ENCODE measurements around the gene MBNL1. TPM values are rescaled to one million over a fixed set of nuclear protein-coding genes. Genes with fewer than 3 reads are reported as not detected.
"Not testable (repeated sequence)": the region's sequence is repeated elsewhere in the genome, so short reads cannot be mapped to it uniquely, and the experiment has no call there.

MBNL1 gene
- total RNA-seq, 5 donors from 2014 or later (not counting 1 experiment from before 2014, with no cell fraction given): 408 to 705 (median 423) TPM

GRCh38 chr3:152396867-152397266, 128.1 kb downstream of the MBNL1 start:
- H3K4me1 ChIP-seq (ENCODE audit: control insufficient read depth in 1 of 2, extremely low read depth in 1 of 2, insufficient read depth in 2 of 2, low read length in 2 of 2): peaks cover 13 to 17% of the 10 kb centered on the region in 2 experiments
- H3K27ac ChIP-seq (ENCODE audit: low read length): no peak overlapping the region
- H3K9me3 ChIP-seq: no peaks in the 10 kb centered on the region
- Mint-ChIP-seq H3K27me3 (no peaks in the 10 kb centered on the region), H3K27ac (peak overlapping the region; percentile 35 to 71), H3K4me1 (peaks cover 57 to 78% (median 78%) of the 10 kb centered on the region in 3 donors), H3K9me3 (no peaks in the 10 kb centered on the region), H3K36me3 (peaks cover 46% of the 10 kb centered on the region), H3K4me3 (no peak overlapping the region)
- CTCF ChIA-PET: interaction anchor here in 1 of 2 donors (0.5 to 0.9 kb wide), 2 partner anchors 47 to 1930 kb away, joined by 3 to 4 read pairs; no protein-coding TSS in a partner anchor
- DNase-seq: no peak
- H3K27me3 ChIP-seq (replicated peaks in 1 of 2; ENCODE audit: control insufficient read depth in 2 of 2, extremely low read depth in 1 of 2, insufficient read depth in 2 of 2, low read length in 1 of 2): no peaks in the 10 kb centered on the region
- H3K4me3 ChIP-seq (ENCODE audit: control insufficient read depth in 1 of 2, extremely low read depth in 1 of 2, low read length in 1 of 2): no peak overlapping the region
- ATAC-seq (replicated peaks in 1 of 4): no peak
- POLR2A ChIA-PET: interaction anchor here in 1 of 2 donors (0.6 kb wide), 1 partner anchor 64 kb away, joined by 4 read pairs; no protein-coding TSS in a partner anchor
- H3K36me3 ChIP-seq (ENCODE audit: control insufficient read depth in 2 of 2, extremely low read depth in 1 of 2, insufficient read depth in 1 of 2, low read length in 1 of 2): peaks cover 0 to 49% of the 10 kb centered on the region in 2 donors

GRCh38 chr3:152397348-152397747, 128.6 kb downstream of the MBNL1 start:
- H3K4me3 ChIP-seq (ENCODE audit: control insufficient read depth in 1 of 2, extremely low read depth in 1 of 2, low read length in 1 of 2); H3K27me3 Mint-ChIP-seq; H3K9me3 ChIP-seq; H3K4me3 Mint-ChIP-seq; DNase-seq; ATAC-seq (replicated peaks in 1 of 4); H3K27me3 ChIP-seq (replicated peaks in 1 of 2; ENCODE audit: control insufficient read depth in 2 of 2, extremely low read depth in 1 of 2, insufficient read depth in 2 of 2, low read length in 1 of 2); H3K9me3 Mint-ChIP-seq: not testable (repeated sequence)
- Mint-ChIP-seq H3K4me1 (peaks cover 58 to 78% (median 78%) of the 10 kb centered on the region in 3 donors), H3K36me3 (peaks cover 50% of the 10 kb centered on the region), H3K27ac (peak overlapping the region in 1 of 2 donors; percentile 39)
- Histone ChIP-seq H3K4me1 (ENCODE audit: control insufficient read depth in 1 of 2, extremely low read depth in 1 of 2, insufficient read depth in 2 of 2, low read length in 2 of 2) (peaks cover 16 to 20% of the 10 kb centered on the region in 2 experiments), H3K36me3 (ENCODE audit: control insufficient read depth in 2 of 2, extremely low read depth in 1 of 2, insufficient read depth in 1 of 2, low read length in 1 of 2) (peaks cover 0 to 49% of the 10 kb centered on the region in 2 donors), H3K27ac (ENCODE audit: low read length) (peak overlapping the region; percentile 19)
- ChIA-PET POLR2A (interaction anchor here in 1 of 2 donors (0.6 kb wide), 1 partner anchor 65 kb away, joined by 4 read pairs; no protein-coding TSS in a partner anchor), CTCF (interaction anchor here in 1 of 2 donors (0.5 kb wide), 1 partner anchor 1930 kb away, joined by 4 read pairs; no protein-coding TSS in a partner anchor)
- WGBS (ENCODE audit: insufficient coverage): no CpG with 5 or more reads among the region's 2 CpGs

GRCh38 chr3:152398495-152398894, 129.8 kb downstream of the MBNL1 start:
- peaks cover 0 to 48% of the 10 kb centered on the region in 2 donors for H3K36me3 ChIP-seq (ENCODE audit: control insufficient read depth in 2 of 2, extremely low read depth in 1 of 2, insufficient read depth in 1 of 2, low read length in 1 of 2)
- peak overlapping the region; percentile 32 for H3K27ac ChIP-seq (ENCODE audit: low read length)
- ATAC-seq (replicated peaks in 1 of 4): no peak
- Mint-ChIP-seq H3K27me3 (no peaks in the 10 kb centered on the region), H3K4me1 (peaks cover 60 to 80% (median 79%) of the 10 kb centered on the region in 3 donors), H3K36me3 (peaks cover 48% of the 10 kb centered on the region), H3K9me3 (no peaks in the 10 kb centered on the region), H3K27ac (peak overlapping the region; percentile 75 to 84), H3K4me3 (peak overlapping the region in 1 of 3 donors; percentile 26)
- DNase-seq: no peak
- ChIA-PET POLR2A (interaction anchor here (0.5 to 1.4 kb wide), 7 partner anchors 8 to 204 kb away, joined by 3 to 8 read pairs (median 3); no protein-coding TSS in a partner anchor), CTCF (interaction anchor here (0.6 to 1.7 kb wide), 6 partner anchors 8 to 215 kb away, joined by 3 to 7 read pairs (median 4); no protein-coding TSS in a partner anchor)
- H3K4me3 ChIP-seq (ENCODE audit: control insufficient read depth in 1 of 2, extremely low read depth in 1 of 2, low read length in 1 of 2): no peak overlapping the region
- H3K27me3 ChIP-seq (replicated peaks in 1 of 2; ENCODE audit: control insufficient read depth in 2 of 2, extremely low read depth in 1 of 2, insufficient read depth in 2 of 2, low read length in 1 of 2): no peaks in the 10 kb centered on the region
- H3K4me1 ChIP-seq (ENCODE audit: control insufficient read depth in 1 of 2, extremely low read depth in 1 of 2, insufficient read depth in 2 of 2, low read length in 2 of 2): peaks cover 20 to 28% of the 10 kb centered on the region in 2 experiments
- H3K9me3 ChIP-seq: no peaks in the 10 kb centered on the region

- no peak for ATAC-seq (replicated peaks in 1 of 4)
- Mint-ChIP-seq H3K27ac (peak overlapping the region; percentile 75 to 84), H3K36me3 (peaks cover 45% of the 10 kb centered on the region), H3K4me3 (peak overlapping the region in 1 of 3 donors; percentile 26), H3K27me3 (no peaks in the 10 kb centered on the region), H3K9me3 (no peaks in the 10 kb centered on the region), H3K4me1 (peaks cover 69 to 85% (median 85%) of the 10 kb centered on the region in 3 donors)
- H3K4me1 ChIP-seq (ENCODE audit: control insufficient read depth in 1 of 2, extremely low read depth in 1 of 2, insufficient read depth in 2 of 2, low read length in 2 of 2): peaks cover 23 to 28% of the 10 kb centered on the region in 2 experiments
- CTCF ChIA-PET: interaction anchor here (0.5 to 1.7 kb wide), 7 partner anchors 9 to 216 kb away, joined by 3 to 7 read pairs (median 3); no protein-coding TSS in a partner anchor
- H3K4me3 ChIP-seq (ENCODE audit: control insufficient read depth in 1 of 2, extremely low read depth in 1 of 2, low read length in 1 of 2): no peak overlapping the region
- no peak for DNase-seq
- H3K27ac ChIP-seq (ENCODE audit: low read length): no peak overlapping the region
- H3K9me3 ChIP-seq: no peaks in the 10 kb centered on the region
- H3K36me3 ChIP-seq (ENCODE audit: control insufficient read depth in 2 of 2, extremely low read depth in 1 of 2, insufficient read depth in 1 of 2, low read length in 1 of 2): peaks cover 0 to 46% of the 10 kb centered on the region in 2 donors
- H3K27me3 ChIP-seq (replicated peaks in 1 of 2; ENCODE audit: control insufficient read depth in 2 of 2, extremely low read depth in 1 of 2, insufficient read depth in 2 of 2, low read length in 1 of 2): no peaks in the 10 kb centered on the region
- POLR2A ChIA-PET: interaction anchor here (0.6 to 1.5 kb wide), 11 partner anchors 8 to 188 kb away, joined by 3 to 7 read pairs (median 3); no protein-coding TSS in a partner anchor
Observed at GRCh38 chr3:152399374-152399773, 130.6 kb downstream of the MBNL1 start.

GRCh38 chr3:152400887-152401286, 132.2 kb downstream of the MBNL1 start:
- Histone ChIP-seq H3K4me1 (ENCODE audit: control insufficient read depth in 1 of 2, extremely low read depth in 1 of 2, insufficient read depth in 2 of 2, low read length in 2 of 2) (peaks cover 23 to 28% of the 10 kb centered on the region in 2 experiments), H3K4me3 (ENCODE audit: control insufficient read depth in 1 of 2, extremely low read depth in 1 of 2, low read length in 1 of 2) (no peak overlapping the region), H3K36me3 (ENCODE audit: control insufficient read depth in 2 of 2, extremely low read depth in 1 of 2, insufficient read depth in 1 of 2, low read length in 1 of 2) (peaks cover 0 to 34% of the 10 kb centered on the region in 2 donors), H3K9me3 (no peaks in the 10 kb centered on the region), H3K27ac (ENCODE audit: low read length) (peak overlapping the region; percentile 40), H3K27me3 (replicated peaks in 1 of 2; ENCODE audit: control insufficient read depth in 2 of 2, extremely low read depth in 1 of 2, insufficient read depth in 2 of 2, low read length in 1 of 2) (no peaks in the 10 kb centered on the region)
- Mint-ChIP-seq H3K4me1 (peaks cover 77 to 86% (median 84%) of the 10 kb centered on the region in 3 donors), H3K27ac (peak overlapping the region; percentile 82 to 90), H3K9me3 (no peaks in the 10 kb centered on the region), H3K36me3 (peaks cover 37% of the 10 kb centered on the region), H3K4me3 (peak overlapping the region in 2 of 3 donors; percentile 6 to 43), H3K27me3 (no peaks in the 10 kb centered on the region)
- ChIA-PET POLR2A (interaction anchor here in 1 of 2 donors (0.7 kb wide), 1 partner anchor 1103 kb away, joined by 3 read pairs; no protein-coding TSS in a partner anchor), CTCF (interaction anchor here in 1 of 2 donors (1.0 kb wide), 1 partner anchor 43 kb away, joined by 3 read pairs; no protein-coding TSS in a partner anchor)
- ATAC-seq (replicated peaks in 1 of 4) (no peak), DNase-seq (no peak)

GRCh38 chr3:152402695-152403451, 134.1 kb downstream of the MBNL1 start:
- H3K36me3 ChIP-seq (ENCODE audit: control insufficient read depth in 2 of 2, extremely low read depth in 1 of 2, insufficient read depth in 1 of 2, low read length in 1 of 2): peaks cover 0 to 27% of the 10 kb centered on the region in 2 donors
- H3K27ac Mint-ChIP-seq: peak overlapping the region; percentile 86 to 90
- POLR2A ChIA-PET: interaction anchor here (0.5 to 0.6 kb wide), 5 partner anchors 88 to 1998 kb away, joined by 3 to 14 read pairs (median 5); no protein-coding TSS in a partner anchor

More at GRCh38 chr3:152402695-152403451, 134.1 kb downstream of the MBNL1 start:
- Histone ChIP-seq H3K4me1 (ENCODE audit: control insufficient read depth in 1 of 2, extremely low read depth in 1 of 2, insufficient read depth in 2 of 2, low read length in 2 of 2) (peaks cover 23 to 28% of the 10 kb centered on the region in 2 experiments), H3K4me3 (ENCODE audit: control insufficient read depth in 1 of 2, extremely low read depth in 1 of 2, low read length in 1 of 2) (no peak overlapping the region), H3K27me3 (replicated peaks in 1 of 2; ENCODE audit: control insufficient read depth in 2 of 2, extremely low read depth in 1 of 2, insufficient read depth in 2 of 2, low read length in 1 of 2) (no peaks in the 10 kb centered on the region), H3K27ac (ENCODE audit: low read length) (peak overlapping the region; percentile 39), H3K9me3 (no peaks in the 10 kb centered on the region)
- Mint-ChIP-seq H3K9me3 (no peaks in the 10 kb centered on the region), H3K4me1 (peaks cover 88 to 91% (median 89%) of the 10 kb centered on the region in 3 donors), H3K4me3 (peak overlapping the region in 2 of 3 donors; percentile 35 to 43), H3K36me3 (peaks cover 32% of the 10 kb centered on the region), H3K27me3 (no peaks in the 10 kb centered on the region)
- peak; percentile 52 to 90 (median 69) for ATAC-seq (replicated peaks in 1 of 4)
- CTCF ChIA-PET: interaction anchor here in 1 of 2 donors (0.7 kb wide), 1 partner anchor 279 kb away, joined by 4 read pairs; no protein-coding TSS in a partner anchor
- 33% methylated on average over 1 of the region's 5 CpGs for WGBS (ENCODE audit: insufficient coverage)
- DNase-seq: peak in 8 of 35 experiments; percentile 12 to 68 (median 18)
